HL-60 (cell line): Measurements from ENCODE around the gene HLA-DPA1.

ENCODE experiments used
- CTCF ChIP-seq: IDR thresholded peaks from one replicate; pipeline ENCODE4 v1.5.1; 2011; ENCODE audit warnings: low read length, control low read depth, inconsistent platforms; ENCODE audit not compliant: insufficient read depth
- GABPA ChIP-seq: IDR thresholded peaks from 2 replicates; pipeline ENCODE4 v1.6.1; 2012; ENCODE audit warnings: low read depth
- POLR2AphosphoS5 ChIP-seq: IDR thresholded peaks from 2 replicates; pipeline ENCODE4 v1.6.1; 2012; ENCODE audit warnings: low read depth
- SPI1 ChIP-seq: IDR thresholded peaks from 2 replicates; pipeline ENCODE4 v1.6.1; 2012; ENCODE audit warnings: low read depth, mild to moderate bottlenecking, borderline replicate concordance

GRCh38 chr6:33075208-33075567 is 1.7 kb upstream of the HLA-DPA1 start:
- TF ChIP-seq POLR2AphosphoS5 = no peak
- no peak for TF ChIP-seq CTCF
- TF ChIP-seq GABPA = no peak
- TF ChIP-seq SPI1 = no peak
